ENCODE data around the gene ANKRD52. TPM values are rescaled to one million over a fixed set of nuclear protein-coding genes. Genes with fewer than 3 reads are reported as not detected.

Gene ANKRD52
- total and polyA plus RNA-seq, 5 donors from 2014 or later = 5.0 to 40.1 (median 6.9) TPM

GRCh38 chr12:56247923-56248322, 10.3 kb downstream of the ANKRD52 start:
- Mint-ChIP-seq H3K27ac (no peak overlapping the region), H3K36me3 (peaks cover 40% of the 10 kb centered on the region), H3K4me1 (no peaks in the 10 kb centered on the region), H3K4me3 (no peak overlapping the region), H3K9me3 (no peaks in the 10 kb centered on the region), H3K27me3 (no peaks in the 10 kb centered on the region)
- H3K27me3 ChIP-seq (ENCODE audit: control insufficient read depth, insufficient read depth, low read length) = no peaks in the 10 kb centered on the region
- H3K36me3 ChIP-seq (ENCODE audit: control insufficient read depth, insufficient read depth, low read length) = peaks cover 81% of the 10 kb centered on the region
- ATAC-seq (ENCODE audit: low read depth in 2 of 2) = no peak
- DNase-seq = no peak
- H3K9me3 ChIP-seq (ENCODE audit: control insufficient read depth in 2 of 2, low read length in 2 of 2) = no peaks in the 10 kb centered on the region
- H3K27ac ChIP-seq (ENCODE audit: insufficient read depth, low read length, poor library complexity, severe bottlenecking) = no peak overlapping the region
- H3K4me1 ChIP-seq (ENCODE audit: control insufficient read depth, insufficient read depth, low read length, poor library complexity, severe bottlenecking) = no peaks in the 10 kb centered on the region
- no peak overlapping the region for H3K4me3 ChIP-seq (ENCODE audit: low read depth, low read length)

- no peak overlapping the region for H3K4me3 ChIP-seq (ENCODE audit: low read depth, low read length)
- H3K36me3 ChIP-seq (ENCODE audit: control insufficient read depth, insufficient read depth, low read length) = peaks cover 79% of the 10 kb centered on the region
- H3K4me1 ChIP-seq (ENCODE audit: control insufficient read depth, insufficient read depth, low read length, poor library complexity, severe bottlenecking) = no peaks in the 10 kb centered on the region
- Mint-ChIP-seq H3K4me1 (no peaks in the 10 kb centered on the region), H3K4me3 (no peak overlapping the region), H3K27ac (no peak overlapping the region), H3K27me3 (no peaks in the 10 kb centered on the region), H3K36me3 (peaks cover 35% of the 10 kb centered on the region), H3K9me3 (no peaks in the 10 kb centered on the region)
- no peaks in the 10 kb centered on the region for H3K27me3 ChIP-seq (ENCODE audit: control insufficient read depth, insufficient read depth, low read length)
- ATAC-seq (ENCODE audit: low read depth in 2 of 2) (no peak), DNase-seq (no peak)
- H3K27ac ChIP-seq (ENCODE audit: insufficient read depth, low read length, poor library complexity, severe bottlenecking) = no peak overlapping the region
- no peaks in the 10 kb centered on the region for H3K9me3 ChIP-seq (ENCODE audit: control insufficient read depth in 2 of 2, low read length in 2 of 2)
These were observed 13.7 kb downstream of the ANKRD52 start for GRCh38 chr12:56244494-56244893.

GRCh38 chr12:56243731-56244181, 14.4 kb downstream of the ANKRD52 start:
- H3K9me3 ChIP-seq (ENCODE audit: control insufficient read depth in 2 of 2, low read length in 2 of 2) = no peaks in the 10 kb centered on the region
- H3K4me1 Mint-ChIP-seq = no peaks in the 10 kb centered on the region
- no peak for ATAC-seq (ENCODE audit: low read depth in 2 of 2)
- peaks cover 30% of the 10 kb centered on the region for H3K36me3 Mint-ChIP-seq
- no peak overlapping the region for H3K27ac Mint-ChIP-seq
- no peaks in the 10 kb centered on the region for H3K9me3 Mint-ChIP-seq
- no peaks in the 10 kb centered on the region for H3K4me1 ChIP-seq (ENCODE audit: control insufficient read depth, insufficient read depth, low read length, poor library complexity, severe bottlenecking)
- H3K27me3 ChIP-seq (ENCODE audit: control insufficient read depth, insufficient read depth, low read length) = no peaks in the 10 kb centered on the region
- H3K27ac ChIP-seq (ENCODE audit: insufficient read depth, low read length, poor library complexity, severe bottlenecking) = no peak overlapping the region
- H3K27me3 Mint-ChIP-seq = no peaks in the 10 kb centered on the region
- H3K36me3 ChIP-seq (ENCODE audit: control insufficient read depth, insufficient read depth, low read length) = peaks cover 72% of the 10 kb centered on the region
- H3K4me3 ChIP-seq (ENCODE audit: low read depth, low read length) = no peak overlapping the region
- DNase-seq = no peak
- H3K4me3 Mint-ChIP-seq = no peak overlapping the region

GRCh38 chr12:56242986-56243385, 15.2 kb downstream of the ANKRD52 start:
- DNase-seq (no peak), ATAC-seq (ENCODE audit: low read depth in 2 of 2) (no peak)
- H3K4me1 Mint-ChIP-seq = no peaks in the 10 kb centered on the region
- H3K27me3 ChIP-seq (ENCODE audit: control insufficient read depth, insufficient read depth, low read length) = no peaks in the 10 kb centered on the region
- no peaks in the 10 kb centered on the region for H3K27me3 Mint-ChIP-seq
- peaks cover 30% of the 10 kb centered on the region for H3K36me3 Mint-ChIP-seq
- no peak overlapping the region for H3K27ac Mint-ChIP-seq
- H3K27ac ChIP-seq (ENCODE audit: insufficient read depth, low read length, poor library complexity, severe bottlenecking) = no peak overlapping the region
- H3K9me3 Mint-ChIP-seq = no peaks in the 10 kb centered on the region
- no peak overlapping the region for H3K4me3 Mint-ChIP-seq
- H3K9me3 ChIP-seq (ENCODE audit: control insufficient read depth in 2 of 2, low read length in 2 of 2) = no peaks in the 10 kb centered on the region
- H3K4me1 ChIP-seq (ENCODE audit: control insufficient read depth, insufficient read depth, low read length, poor library complexity, severe bottlenecking) = no peaks in the 10 kb centered on the region
- H3K36me3 ChIP-seq (ENCODE audit: control insufficient read depth, insufficient read depth, low read length) = peaks cover 65% of the 10 kb centered on the region
- H3K4me3 ChIP-seq (ENCODE audit: low read depth, low read length) = no peak overlapping the region

- peaks cover 23% of the 10 kb centered on the region for H3K36me3 Mint-ChIP-seq
These were observed 16.5 kb downstream of the ANKRD52 start for GRCh38 chr12:56241424-56242303.

GRCh38 chr12:56237552-56237951, 20.6 kb downstream of the ANKRD52 start:
- Mint-ChIP-seq H3K27ac (no peak overlapping the region), H3K27me3 (no peaks in the 10 kb centered on the region), H3K4me1 (peaks cover 0 to 3% (median 1%) of the 10 kb centered on the region in 4 donors), H3K9me3 (no peaks in the 10 kb centered on the region), H3K4me3 (no peak overlapping the region), H3K36me3 (peaks cover 10% of the 10 kb centered on the region)
- H3K9me3 ChIP-seq (ENCODE audit: control insufficient read depth in 2 of 2, low read length in 2 of 2) = no peaks in the 10 kb centered on the region
- no peak overlapping the region for H3K27ac ChIP-seq (ENCODE audit: insufficient read depth, low read length, poor library complexity, severe bottlenecking)
- no peak for ATAC-seq (ENCODE audit: low read depth in 2 of 2)
- peaks cover 21% of the 10 kb centered on the region for H3K36me3 ChIP-seq (ENCODE audit: control insufficient read depth, insufficient read depth, low read length)
- H3K4me3 ChIP-seq (ENCODE audit: low read depth, low read length) = no peak overlapping the region
- DNase-seq = no peak
- no peaks in the 10 kb centered on the region for H3K4me1 ChIP-seq (ENCODE audit: control insufficient read depth, insufficient read depth, low read length, poor library complexity, severe bottlenecking)
- no peaks in the 10 kb centered on the region for H3K27me3 ChIP-seq (ENCODE audit: control insufficient read depth, insufficient read depth, low read length)

More at GRCh38 chr12:56241424-56242303, 16.5 kb downstream of the ANKRD52 start:
- no peaks in the 10 kb centered on the region for H3K27me3 Mint-ChIP-seq
- DNase-seq (no peak), ATAC-seq (ENCODE audit: low read depth in 2 of 2) (no peak)
- H3K27ac Mint-ChIP-seq = peak overlapping the region in 1 of 3 donors; percentile 35
- no peaks in the 10 kb centered on the region for H3K9me3 Mint-ChIP-seq
- no peak overlapping the region for H3K4me3 Mint-ChIP-seq
- no peaks in the 10 kb centered on the region for H3K4me1 Mint-ChIP-seq
- no peak overlapping the region for H3K4me3 ChIP-seq (ENCODE audit: low read depth, low read length)
- no peaks in the 10 kb centered on the region for H3K9me3 ChIP-seq (ENCODE audit: control insufficient read depth in 2 of 2, low read length in 2 of 2)
- no peak overlapping the region for H3K27ac ChIP-seq (ENCODE audit: insufficient read depth, low read length, poor library complexity, severe bottlenecking)
- no peaks in the 10 kb centered on the region for H3K4me1 ChIP-seq (ENCODE audit: control insufficient read depth, insufficient read depth, low read length, poor library complexity, severe bottlenecking)
- no peaks in the 10 kb centered on the region for H3K27me3 ChIP-seq (ENCODE audit: control insufficient read depth, insufficient read depth, low read length)
- H3K36me3 ChIP-seq (ENCODE audit: control insufficient read depth, insufficient read depth, low read length) = peaks cover 53% of the 10 kb centered on the region

- no peak for ATAC-seq (ENCODE audit: low read depth in 2 of 2)
These were observed 21.2 kb downstream of the ANKRD52 start for GRCh38 chr12:56236985-56237384.

GRCh38 chr12:56236091-56236490, 22.1 kb downstream of the ANKRD52 start:
- H3K9me3 Mint-ChIP-seq = no peaks in the 10 kb centered on the region
- H3K36me3 Mint-ChIP-seq = peaks cover 8% of the 10 kb centered on the region
- H3K4me3 ChIP-seq (ENCODE audit: low read depth, low read length) = no peak overlapping the region
- H3K4me1 ChIP-seq (ENCODE audit: control insufficient read depth, insufficient read depth, low read length, poor library complexity, severe bottlenecking) = no peaks in the 10 kb centered on the region
- H3K9me3 ChIP-seq (ENCODE audit: control insufficient read depth in 2 of 2, low read length in 2 of 2) = no peaks in the 10 kb centered on the region
- H3K27ac ChIP-seq (ENCODE audit: insufficient read depth, low read length, poor library complexity, severe bottlenecking) = no peak overlapping the region
- no peak for ATAC-seq (ENCODE audit: low read depth in 2 of 2)
- no peaks in the 10 kb centered on the region for H3K27me3 Mint-ChIP-seq
- no peak overlapping the region for H3K27ac Mint-ChIP-seq
- DNase-seq = no peak
- no peaks in the 10 kb centered on the region for H3K27me3 ChIP-seq (ENCODE audit: control insufficient read depth, insufficient read depth, low read length)
- no peak overlapping the region for H3K4me3 Mint-ChIP-seq
- H3K36me3 ChIP-seq (ENCODE audit: control insufficient read depth, insufficient read depth, low read length) = peaks cover 7% of the 10 kb centered on the region
- peaks cover 0 to 3% (median 1%) of the 10 kb centered on the region in 4 donors for H3K4me1 Mint-ChIP-seq

More at GRCh38 chr12:56236985-56237384, 21.2 kb downstream of the ANKRD52 start:
- Mint-ChIP-seq H3K27me3 (no peaks in the 10 kb centered on the region), H3K9me3 (no peaks in the 10 kb centered on the region), H3K27ac (no peak overlapping the region), H3K36me3 (peaks cover 10% of the 10 kb centered on the region), H3K4me3 (peak overlapping the region in 1 of 4 donors; percentile 4), H3K4me1 (peaks cover 0 to 3% (median 1%) of the 10 kb centered on the region in 4 donors)
- Histone ChIP-seq H3K27ac (ENCODE audit: insufficient read depth, low read length, poor library complexity, severe bottlenecking) (no peak overlapping the region), H3K9me3 (ENCODE audit: control insufficient read depth in 2 of 2, low read length in 2 of 2) (no peaks in the 10 kb centered on the region), H3K27me3 (ENCODE audit: control insufficient read depth, insufficient read depth, low read length) (no peaks in the 10 kb centered on the region), H3K36me3 (ENCODE audit: control insufficient read depth, insufficient read depth, low read length) (peaks cover 15% of the 10 kb centered on the region), H3K4me1 (ENCODE audit: control insufficient read depth, insufficient read depth, low read length, poor library complexity, severe bottlenecking) (no peaks in the 10 kb centered on the region), H3K4me3 (ENCODE audit: low read depth, low read length) (no peak overlapping the region)
- no peak for DNase-seq

All from CD4-positive, CD25-positive, alpha-beta regulatory T cell (primary cell).